Activated naive CD8-positive, alpha-beta T cell treated with anti-CD3 and anti-CD28 coated beads, Interleukin-2, amount 50 U/mL, for 24 hours (primary cell): ENCODE measurements around the gene DNASE1L3.

Source experiments
- ATAC-seq: fragments of 150-1000 bp; cut with Tn5 transposase; one replicate; pipeline ENCODE4 v1.10.0; 2021
- DNase-seq: peaks from one replicate; pipeline ENCODE4 v3.0.0; 2021
- H3K27ac Mint-ChIP-seq: one replicate; pipeline ENCODE4 v1.8.0; 2021; ENCODE audit warnings: mild to moderate bottlenecking, mixed read lengths
- H3K27me3 Mint-ChIP-seq: one replicate; pipeline ENCODE4 v1.8.0; 2021; ENCODE audit warnings: mixed read lengths
- H3K36me3 Mint-ChIP-seq: one replicate; pipeline ENCODE4 v1.8.0; 2021; ENCODE audit warnings: low read depth, mixed read lengths
- H3K4me1 Mint-ChIP-seq: one replicate; pipeline ENCODE4 v1.8.0; 2021; ENCODE audit warnings: mixed read lengths
- H3K4me3 Mint-ChIP-seq: one replicate; pipeline ENCODE4 v1.8.0; 2021; ENCODE audit warnings: mild to moderate bottlenecking, moderate library complexity, mixed read lengths
- H3K9me3 Mint-ChIP-seq: one replicate; pipeline ENCODE4 v1.8.0; 2021; ENCODE audit warnings: mixed read lengths

The DNASE1L3 gene

GRCh38 chr3:58200121-58200709, 10.6 kb downstream of the DNASE1L3 start:
- peaks cover 28% of the 10 kb centered on the region for H3K4me1 Mint-ChIP-seq
- DNase-seq, result no peak

GRCh38 chr3:58198804-58199203, 12.0 kb downstream of the DNASE1L3 start:
- Mint-ChIP-seq H3K4me3 (no peak overlapping the region), H3K4me1 (peaks cover 28% of the 10 kb centered on the region), H3K9me3 (no peaks in the 10 kb centered on the region), H3K36me3 (peaks cover 5% of the 10 kb centered on the region), H3K27ac (no peak overlapping the region), H3K27me3 (peaks cover 17% of the 10 kb centered on the region)
- DNase-seq, result no peak
- no peak for ATAC-seq

More at GRCh38 chr3:58200121-58200709, 10.6 kb downstream of the DNASE1L3 start:
- Mint-ChIP-seq H3K27ac (no peak overlapping the region), H3K9me3 (no peaks in the 10 kb centered on the region), H3K36me3 (peaks cover 5% of the 10 kb centered on the region), H3K4me3 (no peak overlapping the region), H3K27me3 (peaks cover 17% of the 10 kb centered on the region)
- no peak for ATAC-seq

- DNase-seq (no peak), ATAC-seq (no peak)
- Mint-ChIP-seq H3K27ac (no peak overlapping the region), H3K4me1 (peaks cover 28% of the 10 kb centered on the region), H3K27me3 (peaks cover 17% of the 10 kb centered on the region), H3K9me3 (no peaks in the 10 kb centered on the region), H3K36me3 (peaks cover 5% of the 10 kb centered on the region), H3K4me3 (no peak overlapping the region)
These were observed 12.4 kb downstream of the DNASE1L3 start for GRCh38 chr3:58198362-58198761.

- H3K27ac Mint-ChIP-seq, result no peak overlapping the region
- no peaks in the 10 kb centered on the region for H3K36me3 Mint-ChIP-seq
- ATAC-seq, result no peak
- DNase-seq, result no peak
- no peak overlapping the region for H3K4me3 Mint-ChIP-seq
- H3K4me1 Mint-ChIP-seq, result peaks cover 23% of the 10 kb centered on the region
- H3K9me3 Mint-ChIP-seq, result no peaks in the 10 kb centered on the region
- H3K27me3 Mint-ChIP-seq, result peaks cover 11% of the 10 kb centered on the region
These were observed 13.2 kb downstream of the DNASE1L3 start for GRCh38 chr3:58197588-58197987.

GRCh38 chr3:58193682-58194407, 16.9 kb downstream of the DNASE1L3 start:
- DNase-seq, result no peak
- no peak overlapping the region for H3K4me3 Mint-ChIP-seq
- no peak overlapping the region for H3K27ac Mint-ChIP-seq
- H3K4me1 Mint-ChIP-seq, result peaks cover 5% of the 10 kb centered on the region
- no peaks in the 10 kb centered on the region for H3K36me3 Mint-ChIP-seq
- no peak for ATAC-seq
- no peaks in the 10 kb centered on the region for H3K9me3 Mint-ChIP-seq
- no peaks in the 10 kb centered on the region for H3K27me3 Mint-ChIP-seq

- H3K9me3 Mint-ChIP-seq, result no peaks in the 10 kb centered on the region
- H3K4me3 Mint-ChIP-seq, result no peak overlapping the region
- DNase-seq (no peak), ATAC-seq (no peak)
- no peaks in the 10 kb centered on the region for H3K36me3 Mint-ChIP-seq
- H3K27ac Mint-ChIP-seq, result no peak overlapping the region
- H3K27me3 Mint-ChIP-seq, result no peaks in the 10 kb centered on the region
- H3K4me1 Mint-ChIP-seq, result peaks cover 5% of the 10 kb centered on the region
These were observed 18.7 kb downstream of the DNASE1L3 start for GRCh38 chr3:58192069-58192468.

GRCh38 chr3:58191361-58191991, 19.3 kb downstream of the DNASE1L3 start:
- no peaks in the 10 kb centered on the region for H3K27me3 Mint-ChIP-seq
- no peak for DNase-seq
- H3K27ac Mint-ChIP-seq, result no peak overlapping the region

GRCh38 chr3:58190882-58191281, 19.9 kb downstream of the DNASE1L3 start:
- Mint-ChIP-seq H3K27ac (no peak overlapping the region), H3K4me3 (no peak overlapping the region)
- no peak for ATAC-seq

More at GRCh38 chr3:58191361-58191991, 19.3 kb downstream of the DNASE1L3 start:
- Mint-ChIP-seq H3K9me3 (no peaks in the 10 kb centered on the region), H3K36me3 (no peaks in the 10 kb centered on the region), H3K4me3 (no peak overlapping the region), H3K4me1 (peaks cover 4% of the 10 kb centered on the region)
- ATAC-seq, result no peak

GRCh38 chr3:58190291-58190690, 20.5 kb downstream of the DNASE1L3 start:
- DNase-seq (no peak), ATAC-seq (no peak)
- Mint-ChIP-seq H3K4me1 (peaks cover 4% of the 10 kb centered on the region), H3K36me3 (no peaks in the 10 kb centered on the region), H3K27ac (no peak overlapping the region), H3K4me3 (no peak overlapping the region), H3K9me3 (no peaks in the 10 kb centered on the region), H3K27me3 (no peaks in the 10 kb centered on the region)

More at GRCh38 chr3:58190882-58191281, 19.9 kb downstream of the DNASE1L3 start:
- no peaks in the 10 kb centered on the region for H3K36me3 Mint-ChIP-seq
- H3K4me1 Mint-ChIP-seq, result peaks cover 4% of the 10 kb centered on the region
- no peaks in the 10 kb centered on the region for H3K9me3 Mint-ChIP-seq
- no peak for DNase-seq
- H3K27me3 Mint-ChIP-seq, result no peaks in the 10 kb centered on the region

GRCh38 chr3:58189691-58190090, 21.1 kb downstream of the DNASE1L3 start:
- no peak for ATAC-seq
- Mint-ChIP-seq H3K4me3 (no peak overlapping the region), H3K4me1 (peaks cover 4% of the 10 kb centered on the region), H3K9me3 (no peaks in the 10 kb centered on the region), H3K27ac (no peak overlapping the region), H3K27me3 (no peaks in the 10 kb centered on the region), H3K36me3 (no peaks in the 10 kb centered on the region)
- DNase-seq, result no peak

GRCh38 chr3:58188921-58189451, 21.8 kb downstream of the DNASE1L3 start:
- Mint-ChIP-seq H3K4me1 (peaks cover 4% of the 10 kb centered on the region), H3K36me3 (no peaks in the 10 kb centered on the region), H3K27ac (no peak overlapping the region), H3K4me3 (no peak overlapping the region), H3K9me3 (no peaks in the 10 kb centered on the region), H3K27me3 (no peaks in the 10 kb centered on the region)
- ATAC-seq (no peak), DNase-seq (no peak)

GRCh38 chr3:58188173-58188564, 22.6 kb downstream of the DNASE1L3 start:
- no peak for DNase-seq

GRCh38 chr3:58184982-58185360, 25.8 kb downstream of the DNASE1L3 start:
- Mint-ChIP-seq H3K4me3 (no peak overlapping the region), H3K9me3 (no peaks in the 10 kb centered on the region), H3K27ac (no peak overlapping the region), H3K27me3 (peaks cover 2% of the 10 kb centered on the region), H3K36me3 (no peaks in the 10 kb centered on the region), H3K4me1 (peaks cover 4% of the 10 kb centered on the region)
- DNase-seq, result no peak
- no peak for ATAC-seq

More at GRCh38 chr3:58188173-58188564, 22.6 kb downstream of the DNASE1L3 start:
- Mint-ChIP-seq H3K27ac (no peak overlapping the region), H3K4me1 (peaks cover 4% of the 10 kb centered on the region), H3K9me3 (no peaks in the 10 kb centered on the region), H3K4me3 (no peak overlapping the region), H3K36me3 (no peaks in the 10 kb centered on the region), H3K27me3 (no peaks in the 10 kb centered on the region)
- ATAC-seq, result no peak

GRCh38 chr3:58184309-58184981, 26.3 kb downstream of the DNASE1L3 start:
- peaks cover 4% of the 10 kb centered on the region for H3K4me1 Mint-ChIP-seq
- peaks cover 2% of the 10 kb centered on the region for H3K27me3 Mint-ChIP-seq
- ATAC-seq, result no peak
- no peaks in the 10 kb centered on the region for H3K9me3 Mint-ChIP-seq
- H3K4me3 Mint-ChIP-seq, result no peak overlapping the region
- DNase-seq, result no peak
- no peak overlapping the region for H3K27ac Mint-ChIP-seq
- H3K36me3 Mint-ChIP-seq, result no peaks in the 10 kb centered on the region
